Measurements from ENCODE around the gene TIMM13.
"Not testable (repeated sequence)": the region's sequence is repeated elsewhere in the genome, so short reads cannot be mapped to it uniquely, and the experiment has no call there.

TIMM13 gene

GRCh38 chr19:2413159-2413558, 14.2 kb downstream of the TIMM13 start:
- no peak for DNase-seq

- no peak for DNase-seq
These were observed 14.9 kb downstream of the TIMM13 start for GRCh38 chr19:2412449-2412848.

- no peak for DNase-seq
These were observed 15.7 kb downstream of the TIMM13 start for GRCh38 chr19:2411709-2412108.

GRCh38 chr19:2410023-2410422, 17.4 kb downstream of the TIMM13 start:
- DNase-seq: no peak

- DNase-seq: no peak
These were observed 18.0 kb downstream of the TIMM13 start for GRCh38 chr19:2409352-2409912.

GRCh38 chr19:2408247-2408646, 19.1 kb downstream of the TIMM13 start:
- DNase-seq: no peak

- no peak for DNase-seq
These were observed 27.8 kb downstream of the TIMM13 start for GRCh38 chr19:2399582-2399981.

GRCh38 chr19:2398735-2399305, 28.6 kb downstream of the TIMM13 start:
- no peak for DNase-seq

- DNase-seq: not testable (repeated sequence)
These were observed 30.2 kb downstream of the TIMM13 start for GRCh38 chr19:2397173-2397572.

GRCh38 chr19:2395293-2395829, 32.0 kb downstream of the TIMM13 start:
- DNase-seq: not testable (repeated sequence)

- no peak for DNase-seq
These were observed 32.7 kb downstream of the TIMM13 start for GRCh38 chr19:2394442-2395292.

- DNase-seq: no peak
These were observed 33.3 kb downstream of the TIMM13 start for GRCh38 chr19:2394054-2394441.

- not testable (repeated sequence) for DNase-seq
These were observed 34.5 kb downstream of the TIMM13 start for GRCh38 chr19:2392899-2393298.

GRCh38 chr19:2392366-2392765, 35.0 kb downstream of the TIMM13 start:
- no peak for DNase-seq

- peak; percentile 60 for DNase-seq
These were observed 36.2 kb downstream of the TIMM13 start for GRCh38 chr19:2391118-2391725.

- no peak for DNase-seq
These were observed 37.8 kb downstream of the TIMM13 start for GRCh38 chr19:2389594-2389993.

- no peak for DNase-seq
These were observed 39.8 kb downstream of the TIMM13 start for GRCh38 chr19:2387367-2388288.

- DNase-seq: peak; percentile 31
These were observed 42.2 kb downstream of the TIMM13 start for GRCh38 chr19:2385053-2385721.

- DNase-seq: no peak
These were observed 44.7 kb downstream of the TIMM13 start for GRCh38 chr19:2382530-2383222.

- no peak for DNase-seq
These were observed 46.1 kb downstream of the TIMM13 start for GRCh38 chr19:2381148-2381820.

- no peak for DNase-seq
These were observed 46.8 kb downstream of the TIMM13 start for GRCh38 chr19:2380567-2380966.
